Measurements from ENCODE around the gene TMX2.

- TF ChIP-seq CTCF (conservative IDR thresholded peaks at IDR 0.05; ENCODE audit: low read length) (no peak), EZH2phosphoT487 (IDR thresholded peaks at IDR 0.05; ENCODE audit: borderline replicate concordance, low read depth, low read length) (no peak)
These were observed 17.1 kb downstream of the TMX2 start for GRCh38 chr11:57729479-57729878.
